Ascending aorta (tissue), 2 donors: ENCODE results near the gene APOB. TPM values are rescaled to one million over a fixed set of nuclear protein-coding genes. Genes with fewer than 3 reads are reported as not detected.
A peak's percentile ranks its signal among the peaks of the same experiment; 100 is the strongest.

Experiments
- DNase-seq, 2 donors: peaks; one replicate each; pipeline ENCODE4 v3.0.0-alpha.2; 2019; ENCODE audit warnings: low spot score in 2 of 2
- H3K27ac ChIP-seq, 2 donors: fragments of 200-600 bp; sonication (generic); one replicate each; pipeline ENCODE4 v1.5.1; 2016 to 2017; ENCODE audit warnings: mild to moderate bottlenecking in 1 of 2
- H3K27me3 ChIP-seq: fragments of 200-600 bp; sonication (generic); one replicate; pipeline ENCODE4 v1.5.1; 2017
- H3K36me3 ChIP-seq, 2 donors: fragments of 200-600 bp; sonication (generic); one replicate each; pipeline ENCODE4 v1.5.1; 2016
- H3K4me1 ChIP-seq, 2 donors: fragments of 200-600 bp; sonication (generic); one replicate each; pipeline ENCODE4 v1.5.1; 2016 to 2017; ENCODE audit warnings: mild to moderate bottlenecking in 1 of 2
- H3K4me3 ChIP-seq, 2 donors: fragments of 200-600 bp; sonication (generic); one replicate each; pipeline ENCODE4 v1.5.1; 2016 to 2017; ENCODE audit warnings: mild to moderate bottlenecking in 1 of 2
- H3K9me3 ChIP-seq, 2 donors: fragments of 200-600 bp; sonication (generic); one replicate each; pipeline ENCODE4 v1.5.1; 2016
- intact Hi-C: fragments of 100-400 bp; cut with DNase I; formaldehyde crosslinking; loops from one replicate; pipeline ENCODE4 v1.15.1; 2023
- total RNA-seq: library from RNA; depleted of rRNA; stranded (reverse); fragments of >200 nt; gene quantifications from one replicate; pipeline ENCODE4 v1.1.0, GENCODE V29; 2016
- TF ChIP-seq, protein P1 (sequence below), 3 experiments: fragments of 200-600 bp in 2 of 3; fragments of 450-650 bp in 1 of 3; sonication (generic) in 2 of 3; IDR thresholded peaks; one replicate each; pipeline ENCODE4 v1.5.1; 2016 to 2019; ENCODE audit warnings: antibody characterized with exemption in 3 of 3, mild to moderate bottlenecking in 1 of 3, moderate library complexity in 1 of 3

Gene APOB
- total RNA-seq, 1 donor from 2014 or later: 8.5 TPM

DNA sequence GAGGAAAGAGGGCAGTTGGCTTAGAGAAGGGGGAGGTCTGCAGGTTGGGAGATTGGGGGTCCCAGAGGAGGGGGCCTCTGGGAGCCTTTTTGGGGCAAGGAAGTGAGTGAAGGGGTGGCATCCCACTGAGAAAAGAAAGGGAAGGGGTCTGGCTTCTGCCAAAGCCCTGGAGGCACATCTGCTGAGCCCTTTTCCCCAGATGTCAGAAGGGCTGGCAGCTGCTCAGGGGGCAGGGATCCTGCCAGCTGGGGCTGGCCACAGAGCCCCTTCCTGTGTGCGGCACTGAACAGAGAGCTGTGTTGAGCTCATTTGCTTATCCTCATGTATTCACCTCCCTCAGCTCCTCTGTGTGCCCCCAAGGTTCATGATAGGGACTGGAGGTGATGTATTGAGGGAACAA, 54.5 kb downstream of the APOB start:
- H3K27me3 ChIP-seq: no peaks in the 10 kb centered on the region
- TF ChIP-seq, protein P1, sequence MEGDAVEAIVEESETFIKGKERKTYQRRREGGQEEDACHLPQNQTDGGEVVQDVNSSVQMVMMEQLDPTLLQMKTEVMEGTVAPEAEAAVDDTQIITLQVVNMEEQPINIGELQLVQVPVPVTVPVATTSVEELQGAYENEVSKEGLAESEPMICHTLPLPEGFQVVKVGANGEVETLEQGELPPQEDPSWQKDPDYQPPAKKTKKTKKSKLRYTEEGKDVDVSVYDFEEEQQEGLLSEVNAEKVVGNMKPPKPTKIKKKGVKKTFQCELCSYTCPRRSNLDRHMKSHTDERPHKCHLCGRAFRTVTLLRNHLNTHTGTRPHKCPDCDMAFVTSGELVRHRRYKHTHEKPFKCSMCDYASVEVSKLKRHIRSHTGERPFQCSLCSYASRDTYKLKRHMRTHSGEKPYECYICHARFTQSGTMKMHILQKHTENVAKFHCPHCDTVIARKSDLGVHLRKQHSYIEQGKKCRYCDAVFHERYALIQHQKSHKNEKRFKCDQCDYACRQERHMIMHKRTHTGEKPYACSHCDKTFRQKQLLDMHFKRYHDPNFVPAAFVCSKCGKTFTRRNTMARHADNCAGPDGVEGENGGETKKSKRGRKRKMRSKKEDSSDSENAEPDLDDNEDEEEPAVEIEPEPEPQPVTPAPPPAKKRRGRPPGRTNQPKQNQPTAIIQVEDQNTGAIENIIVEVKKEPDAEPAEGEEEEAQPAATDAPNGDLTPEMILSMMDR (IDR thresholded peaks at IDR 0.05): no peak
- DNase-seq: no peak
- H3K4me3 ChIP-seq: no peak overlapping the region
- intact Hi-C loops: no loop called here
- peak overlapping the region; percentile 84 to 86 for H3K27ac ChIP-seq
- H3K4me1 ChIP-seq: peaks cover 14 to 30% of the 10 kb centered on the region in 2 donors
- H3K36me3 ChIP-seq: no peaks in the 10 kb centered on the region
- H3K9me3 ChIP-seq: no peaks in the 10 kb centered on the region

DNA sequence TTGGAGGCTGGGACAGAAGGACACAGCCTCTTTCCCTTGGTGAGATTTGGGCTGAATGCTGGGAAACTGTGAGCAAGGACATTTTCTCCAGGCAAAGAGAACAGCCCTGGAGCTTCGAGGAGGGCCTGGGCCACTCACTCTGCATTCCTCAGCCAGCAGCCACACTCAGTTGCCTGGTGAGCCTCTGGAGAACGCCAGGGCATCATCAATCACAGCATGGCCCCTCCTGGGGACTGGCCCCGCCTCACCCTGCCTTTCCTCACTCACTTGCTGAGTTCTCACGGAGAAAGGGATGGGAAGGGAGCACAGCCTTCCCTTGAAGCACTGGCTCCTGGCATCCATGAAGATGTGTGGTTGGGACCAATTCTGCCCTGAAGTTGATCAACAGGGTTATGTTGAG, 55.0 kb downstream of the APOB start:
- TF ChIP-seq, protein P1 (IDR thresholded peaks at IDR 0.05): no peak
- Histone ChIP-seq H3K9me3 (no peaks in the 10 kb centered on the region), H3K4me3 (no peak overlapping the region), H3K27ac (peak overlapping the region; percentile 84 to 86), H3K4me1 (peaks cover 14 to 30% of the 10 kb centered on the region in 2 donors), H3K36me3 (no peaks in the 10 kb centered on the region), H3K27me3 (no peaks in the 10 kb centered on the region)
- intact Hi-C loops: no loop called here
- peak in 1 of 2 donors; percentile 24 for DNase-seq

DNA sequence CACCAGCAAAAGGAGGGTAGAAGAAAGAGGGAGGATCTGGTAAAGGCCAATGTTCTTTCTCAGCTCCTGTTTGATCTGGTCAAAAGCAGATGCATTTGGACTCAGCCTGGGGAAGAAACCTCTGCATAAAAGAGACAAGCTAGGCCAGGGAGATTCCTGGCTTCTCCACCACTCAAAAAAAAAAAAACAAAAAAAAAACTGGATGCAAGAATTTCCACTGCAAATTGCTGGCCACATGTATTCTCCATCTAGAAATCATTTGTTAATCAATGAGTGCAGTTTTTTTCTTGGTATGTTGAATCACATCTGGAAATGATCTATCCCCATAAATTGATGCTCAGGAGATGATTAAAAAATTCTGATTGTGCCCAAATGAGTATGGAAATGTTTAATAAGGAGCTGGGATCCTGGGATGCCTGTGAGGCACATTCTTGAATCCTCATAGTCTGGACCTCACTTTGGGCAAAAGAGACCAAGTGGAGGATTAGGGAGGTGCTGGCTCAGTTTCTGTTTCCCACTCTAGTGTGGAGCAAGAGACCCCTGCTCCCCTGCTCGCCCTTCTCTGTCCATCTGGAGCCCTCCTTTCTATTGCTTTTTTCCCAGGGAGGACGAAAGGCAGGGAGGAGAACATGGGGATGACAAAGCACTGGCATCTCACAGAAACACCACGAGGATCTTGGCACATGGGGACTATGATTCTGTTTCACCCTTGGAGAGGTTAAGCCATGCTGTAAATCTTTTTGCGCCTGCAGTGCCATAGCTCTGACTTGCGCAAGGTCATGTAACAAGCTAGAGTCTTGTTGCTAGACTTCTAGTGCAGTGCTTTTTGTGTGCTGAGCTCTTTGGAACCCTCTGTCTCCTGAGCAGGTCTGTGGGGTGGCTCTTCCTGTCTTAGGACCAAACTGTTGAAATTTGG, 57.6 kb downstream of the APOB start:
- Histone ChIP-seq H3K36me3 (no peaks in the 10 kb centered on the region), H3K27me3 (no peaks in the 10 kb centered on the region), H3K9me3 (no peaks in the 10 kb centered on the region), H3K4me3 (no peak overlapping the region), H3K27ac (no peak overlapping the region), H3K4me1 (peaks cover 8 to 21% of the 10 kb centered on the region in 2 donors)
- peak in 1 of 2 donors; percentile 63 for DNase-seq
- intact Hi-C loops: no loop called here
- TF ChIP-seq, protein P1 (IDR thresholded peaks at IDR 0.05): no peak

DNA sequence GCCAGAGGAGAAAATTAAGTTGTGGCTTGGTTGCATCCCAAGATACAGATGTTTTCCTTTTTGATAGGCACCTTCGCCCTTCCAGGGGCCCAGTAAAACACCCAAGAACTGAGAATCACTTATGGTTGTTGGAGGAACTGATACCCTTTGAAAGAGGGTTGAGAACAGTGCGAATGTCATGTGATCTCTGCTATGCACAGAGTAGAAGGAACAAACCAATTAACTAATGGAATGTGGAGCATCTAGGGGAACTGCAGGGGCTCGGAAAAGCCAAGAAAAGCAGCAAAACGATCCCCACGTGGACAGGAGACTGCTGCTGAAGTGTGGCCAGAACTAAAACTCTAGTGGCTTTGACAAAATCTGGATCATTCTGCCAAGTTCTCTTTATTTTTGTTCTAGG, 58.8 kb downstream of the APOB start:
- Histone ChIP-seq H3K27ac (peak overlapping the region; percentile 1 to 26), H3K27me3 (no peaks in the 10 kb centered on the region), H3K36me3 (no peaks in the 10 kb centered on the region), H3K4me3 (no peak overlapping the region), H3K4me1 (peaks cover 8 to 17% of the 10 kb centered on the region in 2 donors), H3K9me3 (no peaks in the 10 kb centered on the region)
- peak in 1 of 2 donors; percentile 25 for DNase-seq
- intact Hi-C loops: no loop called here
- TF ChIP-seq, protein P1 (IDR thresholded peaks at IDR 0.05): no peak

DNA sequence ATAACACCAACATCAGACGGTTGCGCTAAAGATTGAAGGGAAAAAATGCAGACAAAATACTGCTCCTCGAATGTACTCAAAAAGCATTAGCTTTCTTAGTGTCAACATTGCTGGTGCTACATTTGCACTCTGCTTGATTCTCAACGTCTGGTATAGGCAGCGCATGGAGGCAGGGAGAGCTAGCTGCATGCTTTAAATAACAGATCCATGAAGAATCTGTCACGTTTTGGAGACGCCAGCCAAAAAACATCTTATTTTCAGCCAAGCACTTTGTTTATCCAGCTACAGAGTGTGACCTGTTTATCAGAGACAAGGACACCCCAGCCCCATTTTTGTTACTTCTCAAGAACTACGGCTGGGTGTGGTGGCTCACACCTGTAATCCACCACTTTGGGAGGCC, 59.5 kb downstream of the APOB start:
- TF ChIP-seq, protein P1 (IDR thresholded peaks at IDR 0.05): no peak
- H3K4me3 ChIP-seq: no peak overlapping the region
- intact Hi-C loops: no loop called here
- no peaks in the 10 kb centered on the region for H3K27me3 ChIP-seq
- H3K27ac ChIP-seq: no peak overlapping the region
- peak in 1 of 2 donors; percentile 34 for DNase-seq
- H3K36me3 ChIP-seq: no peaks in the 10 kb centered on the region
- no peaks in the 10 kb centered on the region for H3K9me3 ChIP-seq
- peaks cover 8 to 10% of the 10 kb centered on the region in 2 donors for H3K4me1 ChIP-seq
